ENCODE measurements around the gene CILP.

Gene CILP

GRCh38 chr15:65219137-65219536, 7.9 kb upstream of the CILP start:
- DNase-seq = no peak

DNA sequence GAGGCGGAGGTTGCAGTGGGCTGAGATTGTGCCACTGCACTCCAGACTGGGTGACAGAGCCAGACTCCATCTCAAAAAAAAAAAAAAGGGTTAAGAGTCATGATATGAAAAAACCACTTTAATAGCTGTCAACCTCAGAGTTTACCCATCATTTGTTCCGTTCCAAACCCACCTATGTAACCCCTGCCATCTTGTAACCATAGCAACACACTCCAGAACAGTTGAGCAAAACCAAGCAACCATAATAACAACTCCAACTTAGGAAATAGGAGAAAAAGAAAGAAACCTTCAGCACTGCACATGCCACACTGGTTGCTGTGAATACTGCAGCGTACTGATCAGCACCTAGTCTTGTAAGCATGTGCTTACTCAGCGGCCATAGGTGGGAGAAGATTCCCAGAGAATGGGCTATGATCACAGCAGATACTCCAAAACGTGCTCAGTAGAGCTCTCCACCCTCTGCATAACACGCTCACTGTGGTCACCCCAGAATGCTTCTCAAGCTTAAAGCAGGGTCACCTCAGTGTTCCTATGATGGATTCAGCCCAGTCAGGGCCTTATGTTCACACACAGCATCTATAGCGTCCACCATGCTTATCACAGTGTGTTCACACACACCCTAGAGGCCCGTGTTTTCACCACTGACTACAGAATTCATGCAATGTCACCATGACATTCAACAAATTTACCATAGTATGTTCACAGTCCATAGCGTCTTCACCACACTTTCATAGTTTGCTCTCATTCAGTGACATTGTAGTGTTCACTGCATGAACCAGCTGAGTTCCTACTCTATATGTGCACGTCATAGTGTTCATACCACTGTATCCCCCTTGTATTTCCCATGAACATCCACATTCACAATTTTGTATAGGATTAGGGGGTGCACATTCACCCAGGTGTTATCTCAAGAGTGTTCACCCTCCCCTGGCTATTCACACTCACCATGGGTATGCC, 6.5 kb upstream of the CILP start:
- no peak for DNase-seq

GRCh38 chr15:65215496-65215895, 4.2 kb upstream of the CILP start:
- DNase-seq = no peak

DNA sequence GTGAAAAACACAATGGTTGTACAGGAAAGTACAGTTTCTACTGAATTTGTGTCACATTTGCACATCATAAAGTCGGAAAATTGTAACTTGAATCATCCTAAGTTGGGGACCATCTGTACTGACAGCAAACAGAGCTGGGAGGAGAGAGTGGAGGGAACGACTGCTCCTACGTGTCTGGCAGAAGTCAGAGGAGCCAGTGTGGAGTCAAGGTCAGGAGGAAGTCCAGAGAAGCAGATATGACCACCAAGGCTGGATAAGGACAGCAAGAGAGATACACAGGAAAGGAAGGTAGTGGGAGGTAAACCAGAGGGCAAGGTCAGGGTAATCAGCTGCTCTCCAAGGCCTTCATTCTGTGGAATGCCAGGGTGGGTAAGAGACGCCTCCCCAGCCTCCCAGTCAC, 2.7 kb upstream of the CILP start:
- no peak for DNase-seq

DNA sequence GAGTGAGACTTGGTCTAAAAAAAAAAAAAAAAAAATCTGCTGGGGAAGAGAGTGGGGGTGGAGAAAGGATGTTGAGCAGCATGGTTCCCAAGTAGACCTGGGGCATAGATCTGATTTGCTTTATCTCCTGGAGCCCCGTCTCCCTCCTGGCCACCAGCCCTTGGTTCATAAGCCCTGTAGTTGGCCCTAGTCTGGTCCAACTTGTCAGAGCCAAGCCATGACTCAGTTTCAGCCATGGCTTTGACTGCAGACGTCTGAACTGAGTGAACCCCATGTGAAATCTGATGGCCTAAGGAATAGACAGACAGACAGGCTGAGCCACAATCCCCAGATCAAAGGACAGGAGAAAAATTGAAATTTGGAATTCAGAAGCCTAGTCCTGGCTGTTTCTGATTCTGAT, 2.0 kb upstream of the CILP start:
- no peak for DNase-seq

- DNase-seq = peak; percentile 16 to 29
These were observed 824 bp upstream of the CILP start for GRCh38 chr15:65212097-65212496.

DNA sequence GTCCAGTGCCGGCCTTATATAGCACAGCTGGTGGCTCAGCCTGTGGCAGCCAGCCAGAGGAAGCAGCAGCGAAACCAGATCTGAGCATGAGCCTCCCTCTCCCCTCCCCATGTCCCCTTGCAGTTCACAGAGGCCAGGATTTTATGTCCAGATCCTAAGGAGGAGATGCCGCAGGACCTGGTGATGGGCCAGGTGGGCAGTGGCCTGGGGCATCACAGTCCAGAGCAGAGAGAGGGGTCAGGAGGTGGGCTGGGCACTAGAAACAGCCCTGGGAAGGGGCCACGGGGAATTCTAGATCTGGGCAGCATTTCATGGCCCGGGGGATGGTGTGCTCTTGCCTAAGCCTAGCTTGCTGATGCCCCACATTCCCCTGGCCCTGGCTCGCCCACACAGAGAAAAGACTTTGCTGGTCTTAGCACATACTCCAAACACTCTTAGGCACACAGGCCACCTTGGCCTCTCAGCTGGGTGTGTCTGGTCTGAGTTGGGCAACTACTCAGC, 259 bp upstream of the CILP start:
- DNase-seq = no peak

DNA sequence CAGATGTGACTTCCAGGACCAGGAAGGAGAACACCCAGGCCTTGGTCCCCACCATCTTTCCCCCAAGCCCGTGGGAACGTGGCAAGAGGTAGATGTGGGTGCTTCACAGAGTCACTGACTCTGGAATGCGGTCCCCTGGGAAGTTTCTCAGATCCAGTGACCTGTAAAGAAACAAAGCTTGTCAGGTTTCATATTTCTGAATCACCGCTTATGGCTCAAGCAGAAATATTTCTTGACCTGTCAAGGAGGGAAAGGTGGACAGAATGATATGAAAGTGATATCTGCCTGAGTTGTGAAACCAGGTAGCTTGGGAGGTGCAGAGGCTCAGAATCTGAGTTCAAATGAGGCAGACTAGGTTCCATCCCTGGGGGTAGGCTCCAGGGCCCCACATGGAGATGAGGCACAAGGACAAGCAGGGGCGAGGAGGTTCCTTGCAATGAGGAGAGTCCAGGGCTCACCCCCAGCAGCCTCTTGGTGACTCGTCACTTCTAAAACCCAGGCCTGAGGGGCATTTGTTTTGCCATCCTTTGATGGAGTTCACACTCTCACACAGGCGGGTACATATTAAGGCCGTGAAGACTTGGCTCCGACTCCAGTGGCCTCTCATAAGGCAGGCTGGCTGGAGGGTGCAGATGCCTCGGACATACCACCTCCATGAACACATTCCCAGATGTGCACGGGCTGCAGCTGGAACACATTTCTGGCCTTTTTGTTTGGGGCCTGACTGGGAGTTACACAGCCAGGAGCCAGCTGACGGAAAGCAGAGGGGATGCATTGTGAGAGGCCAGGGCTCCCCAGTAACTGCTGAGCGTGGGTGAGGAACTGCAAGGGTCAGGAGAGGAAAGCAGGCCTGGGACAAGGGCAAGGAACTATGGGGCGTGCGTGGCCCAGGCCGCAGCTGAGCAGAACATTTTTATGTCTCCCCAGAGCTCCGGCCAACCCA, 1.3 kb downstream of the CILP start:
- DNase-seq = no peak

GRCh38 chr15:65208647-65209046, 2.6 kb downstream of the CILP start:
- no peak for DNase-seq

DNA sequence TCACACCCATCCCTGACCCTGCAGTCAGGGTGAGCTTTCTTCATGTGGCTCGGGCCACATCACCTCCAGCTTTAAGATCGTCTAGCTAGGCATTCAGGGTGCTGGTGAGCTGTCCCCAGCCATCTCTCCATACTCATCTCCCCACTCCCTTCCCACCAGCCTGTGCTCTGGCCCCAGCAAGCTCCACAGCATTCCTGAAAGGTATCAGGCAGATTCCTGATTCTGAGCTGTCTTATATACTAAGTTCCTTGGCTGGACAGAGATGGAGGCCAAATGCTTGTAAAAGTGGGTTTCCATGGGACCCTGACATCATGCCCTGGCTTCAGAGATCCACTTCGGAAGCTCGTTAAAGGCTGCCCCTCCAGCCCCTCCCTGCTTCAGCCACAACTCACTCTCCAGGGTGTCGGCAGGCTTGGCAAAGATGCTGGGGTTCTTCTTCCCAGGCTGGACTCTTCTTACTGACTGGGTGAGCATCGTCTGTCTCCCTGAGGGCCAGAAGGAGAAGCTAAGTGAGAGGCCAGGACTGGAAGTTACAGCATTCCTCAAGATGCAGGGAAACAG, 3.9 kb downstream of the CILP start:
- DNase-seq = no peak

GRCh38 chr15:65206750-65207149, 4.5 kb downstream of the CILP start:
- no peak for DNase-seq

DNA sequence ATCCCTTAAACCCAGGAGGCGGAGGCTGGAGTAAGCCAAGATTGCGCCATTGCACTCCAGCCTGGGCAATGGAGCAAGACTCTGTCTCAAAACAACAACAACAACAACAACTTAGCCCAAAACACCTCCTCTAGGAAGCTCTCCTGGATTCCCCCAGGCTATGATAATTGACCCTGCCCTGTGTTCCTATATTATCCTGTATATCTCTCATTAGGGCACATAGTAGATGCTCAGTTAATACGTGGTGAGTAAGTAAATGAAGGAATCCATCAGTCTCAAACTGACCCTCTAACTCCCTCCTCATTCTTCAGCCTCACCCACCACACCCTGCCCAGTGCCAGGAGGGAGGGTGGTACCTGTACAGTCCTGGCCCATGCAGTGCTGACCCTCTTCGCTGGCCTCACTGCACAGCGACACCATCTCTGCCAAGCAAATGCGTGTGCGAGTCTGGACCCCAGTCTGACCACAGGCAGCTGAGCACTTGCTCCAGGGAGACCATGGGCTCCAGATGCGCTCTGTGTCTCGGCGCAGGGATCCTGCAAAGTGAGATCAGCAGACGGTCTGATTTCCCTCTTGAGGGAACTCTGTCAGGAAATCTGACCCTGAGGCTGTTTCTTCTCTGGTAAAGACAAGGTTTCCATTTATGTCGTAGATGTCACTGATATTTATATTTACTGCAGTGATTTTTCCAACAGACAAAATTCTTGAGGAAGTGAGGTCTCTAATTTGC, 6.2 kb downstream of the CILP start:
- DNase-seq = no peak

DNA sequence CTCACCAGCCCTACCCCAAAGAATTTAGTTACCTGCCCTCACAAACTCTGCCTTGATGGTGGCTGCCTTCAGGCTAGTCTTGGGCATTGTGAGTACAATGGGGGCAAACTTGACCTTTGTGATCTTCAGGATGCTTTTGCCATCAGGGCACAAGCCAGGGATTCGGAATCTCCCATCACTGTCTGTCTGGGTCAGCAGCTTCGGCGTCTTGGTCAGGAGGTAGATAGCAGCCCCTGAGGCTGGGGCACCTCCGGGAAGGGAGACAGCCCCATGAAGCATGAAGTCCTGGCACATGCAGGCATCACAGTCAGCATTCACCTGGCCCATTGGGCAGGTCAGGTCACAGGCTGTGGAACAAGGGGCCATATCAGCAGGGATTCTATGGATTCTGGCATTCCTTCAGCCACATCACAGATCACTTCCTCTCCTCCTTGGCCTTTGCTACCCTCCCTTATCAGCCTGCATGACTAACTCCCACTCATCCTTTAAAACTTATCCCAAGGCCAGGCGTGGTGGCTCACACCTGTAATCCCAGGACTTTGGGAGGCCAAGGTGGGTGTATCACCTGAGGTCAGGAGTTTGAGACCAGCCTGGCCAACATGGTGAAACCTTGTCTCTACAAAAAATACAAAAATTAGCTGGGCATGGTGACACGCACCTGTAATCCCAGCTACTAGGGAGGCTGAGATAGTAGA, 6.9 kb downstream of the CILP start:
- no peak for DNase-seq

DNA sequence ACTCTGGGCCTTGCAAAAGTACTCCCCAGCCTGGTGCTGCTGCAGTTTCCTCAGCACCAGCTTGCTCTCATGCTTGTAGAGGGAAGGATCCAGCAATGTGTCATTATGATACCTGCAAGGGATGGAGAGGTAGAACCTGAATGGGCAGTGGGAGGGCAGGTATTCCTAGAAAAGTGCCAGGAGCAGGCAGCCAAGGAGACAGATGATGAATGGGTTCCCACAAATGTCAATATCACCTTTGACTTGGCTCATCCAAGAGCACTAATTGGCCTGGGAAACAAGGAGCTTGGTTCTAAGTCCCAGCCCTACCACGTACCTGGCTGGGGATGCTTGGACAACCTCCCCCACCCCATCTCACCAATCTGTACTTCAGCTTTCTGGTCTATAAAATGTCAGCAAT, 9.4 kb downstream of the CILP start:
- DNase-seq = no peak

- DNase-seq = no peak
These were observed 12.7 kb downstream of the CILP start for GRCh38 chr15:65198571-65198970.

DNA sequence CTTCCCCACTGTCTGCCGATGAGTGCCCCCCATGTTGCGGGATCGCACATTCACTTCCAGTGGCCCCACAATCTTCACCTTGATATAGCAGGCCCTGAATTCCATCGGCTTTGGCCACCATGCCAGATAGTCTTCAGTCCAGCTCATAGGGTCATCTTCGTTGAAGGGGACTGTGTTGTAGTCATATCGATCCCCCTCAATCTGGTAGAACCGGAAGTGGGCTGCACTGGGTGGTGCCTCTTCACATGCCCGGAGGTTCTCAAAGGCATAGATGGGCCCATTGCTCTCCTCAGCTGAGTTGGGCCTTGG, 14.0 kb downstream of the CILP start:
- no peak for DNase-seq

DNA sequence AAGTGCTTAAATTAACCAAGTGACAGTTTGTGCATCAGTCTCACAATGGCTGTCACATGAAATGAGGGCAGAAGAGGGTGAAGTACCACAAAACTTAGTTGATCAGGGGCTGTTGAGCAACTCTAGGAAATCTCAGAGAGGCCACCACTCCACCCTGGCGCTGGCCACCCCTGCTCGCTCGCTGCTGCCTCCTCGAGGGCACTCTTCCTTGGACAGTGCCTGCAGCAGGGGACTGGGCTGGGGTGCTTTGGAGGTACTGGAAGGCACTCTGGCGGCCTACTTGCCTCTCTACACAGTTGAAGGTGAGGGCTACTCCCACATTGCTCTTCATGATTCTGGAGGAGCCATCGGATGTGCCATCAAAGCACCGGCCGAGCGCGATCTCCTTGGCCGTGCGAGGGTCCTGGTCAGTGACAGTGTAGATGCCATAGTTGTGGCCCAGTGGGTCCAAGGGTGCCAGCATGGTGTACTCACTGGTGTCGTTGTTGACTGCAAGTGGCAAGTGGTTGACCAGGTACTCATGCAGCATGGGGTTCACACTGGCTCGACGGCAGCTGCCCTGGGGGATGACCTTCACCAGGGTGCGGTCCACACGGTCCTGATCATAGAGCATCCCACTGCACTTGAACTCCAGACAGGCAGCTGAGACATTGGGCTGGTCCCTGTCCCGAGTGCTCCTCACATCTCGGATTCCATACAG, 14.5 kb downstream of the CILP start:
- DNase-seq = no peak

GRCh38 chr15:65195548-65195923, 15.7 kb downstream of the CILP start:
- DNase-seq = no peak

DNA sequence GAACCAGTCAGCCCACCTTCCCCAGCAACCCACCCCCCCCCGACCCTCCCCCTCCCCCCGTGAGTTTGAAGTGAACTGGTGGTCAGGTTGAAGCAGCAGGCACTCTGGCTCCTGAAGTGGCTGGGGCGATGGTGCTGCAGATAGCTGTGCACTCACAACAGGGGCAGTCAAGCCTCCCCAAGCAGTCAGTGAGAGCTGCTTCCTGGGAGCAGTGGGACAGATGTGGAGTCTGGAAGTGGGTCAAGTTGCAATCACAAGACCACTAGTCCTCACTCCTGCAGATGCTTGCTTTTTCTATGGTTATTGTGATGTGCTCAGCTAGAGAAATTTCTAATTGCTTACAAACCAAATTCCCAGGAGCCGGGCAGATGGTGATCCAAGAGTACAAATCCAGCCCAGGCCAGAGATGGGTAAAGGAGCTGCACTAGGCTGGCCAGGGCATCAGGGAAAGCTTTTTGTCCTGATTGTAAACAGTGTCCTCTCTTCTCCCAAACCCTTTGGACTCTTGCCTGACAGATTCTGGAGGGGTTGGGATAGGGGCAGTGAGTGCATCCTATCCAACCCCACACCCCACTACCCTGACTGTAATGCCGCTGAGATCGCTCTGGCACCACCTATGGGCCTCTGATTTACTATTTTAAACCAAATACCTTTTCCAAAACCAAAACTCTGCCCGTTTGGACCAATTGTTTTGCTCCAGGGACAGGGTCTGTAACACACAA, 16.3 kb downstream of the CILP start:
- no peak for DNase-seq

GRCh38 chr15:65192016-65192415, 19.3 kb downstream of the CILP start:
- no peak for DNase-seq

All from activated CD4-positive, alpha-beta T cell treated with anti-CD3 and anti-CD28 coated beads for 4 hours (primary cell).